MCF 10A (cell line): ENCODE measurements around the gene ATP6V1B1. TPM values are rescaled to one million over a fixed set of nuclear protein-coding genes. Genes with fewer than 3 reads are reported as not detected.
"Not testable (repeated sequence)": the region's sequence is repeated elsewhere in the genome, so short reads cannot be mapped to it uniquely, and the experiment has no call there.

Source experiments
- BruUV-seq: library from RNA; stranded (reverse); fragments of 400-500 nt; replicated peaks from 2 replicates; lab custom pipeline; 2021; lab: Mats Ljungman, UMichigan
- CTCF ChIA-PET: fragments of 300-600 bp; sonication (Branson Sonifier 250); formaldehyde crosslinking; extraction: SDS; loops from one replicate; lab custom pipeline; 2021; ENCODE audit warnings: antibody characterized with exemption, inconsistent platforms; lab: Yijun Ruan, JAX
- POLR2A ChIA-PET: fragments of 300-600, 350-650 bp; sonication (Branson Sonifier 250); formaldehyde crosslinking; extraction: SDS; loops from one replicate; lab custom pipeline; 2020; ENCODE audit warnings: antibody characterized with exemption, inconsistent platforms; lab: Yijun Ruan, JAX
- DNase-seq: peaks from one replicate; pipeline ENCODE4 v3.0.0-alpha.2; 2018; ENCODE audit not compliant: unreplicated experiment
- H3K27ac Mint-ChIP-seq: one replicate; pipeline ENCODE4 v1.8.0; 2022; ENCODE audit warnings: mild to moderate bottlenecking, low read depth, mixed read lengths; ENCODE audit not compliant: unreplicated experiment
- H3K27me3 Mint-ChIP-seq: one replicate; pipeline ENCODE4 v1.8.0; 2022; ENCODE audit warnings: mixed read lengths; ENCODE audit not compliant: insufficient read depth, unreplicated experiment
- H3K36me3 Mint-ChIP-seq: one replicate; pipeline ENCODE4 v1.8.0; 2022; ENCODE audit warnings: mild to moderate bottlenecking, moderate library complexity, mixed read lengths; ENCODE audit not compliant: insufficient read depth, unreplicated experiment
- H3K4me1 Mint-ChIP-seq: one replicate; pipeline ENCODE4 v1.8.0; 2022; ENCODE audit warnings: mixed read lengths; ENCODE audit not compliant: insufficient read depth, unreplicated experiment
- H3K4me3 Mint-ChIP-seq: one replicate; pipeline ENCODE4 v1.8.0; 2022; ENCODE audit warnings: mild to moderate bottlenecking, moderate library complexity, mixed read lengths; ENCODE audit not compliant: unreplicated experiment
- H3K9me3 Mint-ChIP-seq: one replicate; pipeline ENCODE4 v1.8.0; 2022; ENCODE audit warnings: mixed read lengths; ENCODE audit not compliant: unreplicated experiment
- CTCF ChIP-seq: fragments of 200-600 bp; IDR thresholded peaks from one replicate; pipeline ENCODE4 v1.8.0; 2022; ENCODE audit warnings: antibody characterized with exemption, mild to moderate bottlenecking; ENCODE audit not compliant: unreplicated experiment
- intact Hi-C: fragments of 100-400 bp; cut with micrococcal nuclease; formaldehyde crosslinking; loops from 2 replicates; pipeline ENCODE4 v1.14.1; 2022
- total RNA-seq: library from RNA; stranded (reverse); gene quantifications from 2 replicates; pipeline ENCODE4 v1.2.3, GENCODE V29; 2022

ATP6V1B1 gene
- total RNA-seq, 1 experiment from 2014 or later, result not detected

GRCh38 chr2:70995426-70995729 is 59.7 kb downstream of the ATP6V1B1 start:
- CTCF ChIA-PET, result no interaction called here
- Mint-ChIP-seq H3K36me3 (peaks cover 21% of the 10 kb centered on the region), H3K27ac (no peak overlapping the region), H3K4me3 (peak overlapping the region; percentile 98), H3K4me1 (peaks cover 18% of the 10 kb centered on the region), H3K9me3 (no peaks in the 10 kb centered on the region), H3K27me3 (no peaks in the 10 kb centered on the region)
- TF ChIP-seq CTCF, result peak; percentile 35
- no TSS peak for BruUV-seq
- intact Hi-C loops, result loop anchor here (5.0 kb wide), 1 partner anchor 133 kb away; no protein-coding TSS in a partner anchor
- peak; percentile 64 for DNase-seq
- POLR2A ChIA-PET, result interaction anchor here (0.9 kb wide), 1 partner anchor 73 kb away, joined by 5 read pairs; the partner anchor contains the start of gene NAGK

- BruUV-seq, H3K9me3 Mint-ChIP-seq, H3K4me3 Mint-ChIP-seq, DNase-seq, POLR2A ChIA-PET, H3K36me3 Mint-ChIP-seq, H3K4me1 Mint-ChIP-seq, H3K27me3 Mint-ChIP-seq, H3K27ac Mint-ChIP-seq: not testable (repeated sequence)
- intact Hi-C loops, result loop anchor here (5.0 kb wide), 1 partner anchor 137 kb away; no protein-coding TSS in a partner anchor
- CTCF ChIA-PET, result interaction anchor here (0.6 to 1.1 kb wide), 4 partner anchors 65 to 214 kb away, joined by 3 read pairs; no protein-coding TSS in a partner anchor
These were observed 63.2 kb downstream of the ATP6V1B1 start for GRCh38 chr2:70998885-70999284.

- no peak for DNase-seq
- TF ChIP-seq CTCF, result no peak
- no peaks in the 10 kb centered on the region for H3K9me3 Mint-ChIP-seq
- H3K27ac Mint-ChIP-seq, result no peak overlapping the region
- BruUV-seq, result no TSS peak
- H3K27me3 Mint-ChIP-seq, result no peaks in the 10 kb centered on the region
- intact Hi-C loops, result loop anchor here (5.0 kb wide), 1 partner anchor 137 kb away; no protein-coding TSS in a partner anchor
- H3K36me3 Mint-ChIP-seq, result peaks cover 6% of the 10 kb centered on the region
- H3K4me3 Mint-ChIP-seq, result no peak overlapping the region
- peaks cover 5% of the 10 kb centered on the region for H3K4me1 Mint-ChIP-seq
- ChIA-PET CTCF (interaction anchor here (0.7 to 2.1 kb wide), 4 partner anchors 10 to 214 kb away, joined by 3 to 7 read pairs (median 4); no protein-coding TSS in a partner anchor), POLR2A (no interaction called here)
These were observed 63.7 kb downstream of the ATP6V1B1 start for GRCh38 chr2:70999362-70999761.

- intact Hi-C loops, result loop anchor here (5.0 kb wide), 1 partner anchor 138 kb away; no protein-coding TSS in a partner anchor
- H3K27ac Mint-ChIP-seq, H3K36me3 Mint-ChIP-seq, H3K4me1 Mint-ChIP-seq, POLR2A ChIA-PET, H3K9me3 Mint-ChIP-seq, H3K4me3 Mint-ChIP-seq, BruUV-seq, DNase-seq, H3K27me3 Mint-ChIP-seq: not testable (repeated sequence)
- CTCF ChIA-PET, result interaction anchor here (0.5 to 2.1 kb wide), 6 partner anchors 9 to 215 kb away, joined by 3 to 7 read pairs (median 3); no protein-coding TSS in a partner anchor
These were observed 64.2 kb downstream of the ATP6V1B1 start for GRCh38 chr2:70999931-71000330.

- peaks cover 2% of the 10 kb centered on the region for H3K36me3 Mint-ChIP-seq
- no peak overlapping the region for H3K27ac Mint-ChIP-seq
- peak overlapping the region; percentile 68 for H3K4me3 Mint-ChIP-seq
- no peaks in the 10 kb centered on the region for H3K4me1 Mint-ChIP-seq
- intact Hi-C loops, result no loop called here
- POLR2A ChIA-PET, result interaction anchor here (0.6 kb wide), 2 partner anchors 67 to 273 kb away, joined by 3 read pairs; partner anchors contain the start of gene NAGK
- H3K27me3 Mint-ChIP-seq, result no peaks in the 10 kb centered on the region
- peak; percentile 64 for DNase-seq
- H3K9me3 Mint-ChIP-seq, result no peaks in the 10 kb centered on the region
- BruUV-seq, result no TSS peak
- CTCF ChIA-PET, result interaction anchor here (0.6 to 2.3 kb wide), 22 partner anchors 10 to 1320 kb away, joined by 3 to 10 read pairs (median 3); no protein-coding TSS in a partner anchor
- peak; percentile 82 for TF ChIP-seq CTCF
These were observed 65.3 kb downstream of the ATP6V1B1 start for GRCh38 chr2:71000780-71001591.
